ENCODE results near the gene FXYD3.
"Not testable (repeated sequence)": the region's sequence is repeated elsewhere in the genome, so short reads cannot be mapped to it uniquely, and the experiment has no call there.

Gene FXYD3

GRCh38 chr19:35093430-35093829 is 22.2 kb upstream of the FXYD3 start:
- Histone ChIP-seq H3K36me3 (no peaks in the 10 kb centered on the region), H3K4me3 (no peak overlapping the region), H3K4me2 (no peak overlapping the region), H3K27ac (no peak overlapping the region), H3K9me3 (no peaks in the 10 kb centered on the region), H3K9ac (no peak overlapping the region), H3K27me3 (no peaks in the 10 kb centered on the region), H4K20me1 (no peaks in the 10 kb centered on the region), H3K4me1 (peaks cover 45% of the 10 kb centered on the region)
- no peak for TF ChIP-seq Cebpa-rat (IDR thresholded peaks at IDR 0.05)

- Histone ChIP-seq H3K27me3 (no peaks in the 10 kb centered on the region), H3K36me3 (no peaks in the 10 kb centered on the region), H4K20me1 (no peaks in the 10 kb centered on the region), H3K4me3 (no peak overlapping the region), H3K27ac (no peak overlapping the region), H3K9ac (no peak overlapping the region), H3K4me2 (no peak overlapping the region), H3K9me3 (no peaks in the 10 kb centered on the region), H3K4me1 (peaks cover 45% of the 10 kb centered on the region)
- TF ChIP-seq Cebpa-rat (IDR thresholded peaks at IDR 0.05) = no peak
These were observed 21.5 kb upstream of the FXYD3 start for GRCh38 chr19:35093941-35094647.

GRCh38 chr19:35094656-35095055 is 21.0 kb upstream of the FXYD3 start:
- no peak for TF ChIP-seq Cebpa-rat (IDR thresholded peaks at IDR 0.05)
- H3K4me3 ChIP-seq = no peak overlapping the region
- no peak overlapping the region for H3K27ac ChIP-seq
- H4K20me1 ChIP-seq = no peaks in the 10 kb centered on the region
- H3K36me3 ChIP-seq = no peaks in the 10 kb centered on the region
- no peak overlapping the region for H3K4me2 ChIP-seq
- H3K9ac ChIP-seq = no peak overlapping the region
- no peaks in the 10 kb centered on the region for H3K27me3 ChIP-seq
- no peaks in the 10 kb centered on the region for H3K9me3 ChIP-seq
- peaks cover 47% of the 10 kb centered on the region for H3K4me1 ChIP-seq

- H3K27me3 ChIP-seq = no peaks in the 10 kb centered on the region
- H3K27ac ChIP-seq = no peak overlapping the region
- H3K4me3 ChIP-seq = no peak overlapping the region
- H4K20me1 ChIP-seq = no peaks in the 10 kb centered on the region
- peaks cover 39% of the 10 kb centered on the region for H3K4me1 ChIP-seq
- no peaks in the 10 kb centered on the region for H3K36me3 ChIP-seq
- no peaks in the 10 kb centered on the region for H3K9me3 ChIP-seq
- H3K4me2 ChIP-seq = no peak overlapping the region; the same call in 1 of the 2 replicates
- no peak for TF ChIP-seq Cebpa-rat (IDR thresholded peaks at IDR 0.05)
- H3K9ac ChIP-seq = no peak overlapping the region
These were observed 19.8 kb upstream of the FXYD3 start for GRCh38 chr19:35095667-35096368.

GRCh38 chr19:35098413-35099049 is 17.1 kb upstream of the FXYD3 start:
- Histone ChIP-seq H3K4me1 (peaks cover 31% of the 10 kb centered on the region), H4K20me1 (no peaks in the 10 kb centered on the region), H3K4me2 (peak overlapping the region; percentile 52), H3K27me3 (no peaks in the 10 kb centered on the region), H3K36me3 (no peaks in the 10 kb centered on the region), H3K9me3 (no peaks in the 10 kb centered on the region), H3K27ac (no peak overlapping the region), H3K4me3 (no peak overlapping the region), H3K9ac (no peak overlapping the region)
- TF ChIP-seq Cebpa-rat (IDR thresholded peaks at IDR 0.05) = no peak

GRCh38 chr19:35099155-35099896 is 16.3 kb upstream of the FXYD3 start:
- no peak for TF ChIP-seq Cebpa-rat (IDR thresholded peaks at IDR 0.05)
- Histone ChIP-seq H3K4me2 (peak overlapping the region; percentile 52), H3K9me3 (no peaks in the 10 kb centered on the region), H3K4me3 (no peak overlapping the region), H3K36me3 (no peaks in the 10 kb centered on the region), H3K27me3 (no peaks in the 10 kb centered on the region), H4K20me1 (no peaks in the 10 kb centered on the region), H3K27ac (no peak overlapping the region), H3K9ac (no peak overlapping the region), H3K4me1 (peaks cover 36% of the 10 kb centered on the region)

- Histone ChIP-seq H3K4me3 (no peak overlapping the region), H3K27ac (no peak overlapping the region)
- TF ChIP-seq Cebpa-rat (IDR thresholded peaks at IDR 0.05) = no peak
These were observed 15.7 kb upstream of the FXYD3 start for GRCh38 chr19:35099897-35100275.

GRCh38 chr19:35100588-35101533 is 14.8 kb upstream of the FXYD3 start:
- Histone ChIP-seq H3K9ac (no peak overlapping the region), H3K27me3 (no peaks in the 10 kb centered on the region)

More at GRCh38 chr19:35099897-35100275, 15.7 kb upstream of the FXYD3 start:
- Histone ChIP-seq H3K27me3 (no peaks in the 10 kb centered on the region), H4K20me1 (no peaks in the 10 kb centered on the region), H3K9me3 (no peaks in the 10 kb centered on the region), H3K9ac (no peak overlapping the region), H3K36me3 (no peaks in the 10 kb centered on the region), H3K4me1 (peaks cover 33% of the 10 kb centered on the region), H3K4me2 (peak overlapping the region; percentile 52)

GRCh38 chr19:35101949-35102348 is 13.7 kb upstream of the FXYD3 start:
- H3K9ac ChIP-seq, H3K9me3 ChIP-seq, H3K4me2 ChIP-seq, H3K36me3 ChIP-seq, H3K4me3 ChIP-seq, H4K20me1 ChIP-seq, H3K27me3 ChIP-seq, H3K27ac ChIP-seq: not testable (repeated sequence)
- peaks cover 22% of the 10 kb centered on the region for H3K4me1 ChIP-seq

More at GRCh38 chr19:35100588-35101533, 14.8 kb upstream of the FXYD3 start:
- Histone ChIP-seq H3K4me3 (no peak overlapping the region), H3K4me2 (no peak overlapping the region), H3K27ac (no peak overlapping the region), H4K20me1 (no peaks in the 10 kb centered on the region), H3K9me3 (peaks cover 1% of the 10 kb centered on the region; the same call in 1 of the 2 replicates), H3K36me3 (no peaks in the 10 kb centered on the region), H3K4me1 (peaks cover 26% of the 10 kb centered on the region)
- TF ChIP-seq Cebpa-rat (IDR thresholded peaks at IDR 0.05) = no peak

GRCh38 chr19:35103614-35104013 is 12.0 kb upstream of the FXYD3 start:
- peaks cover 19% of the 10 kb centered on the region for H3K4me1 ChIP-seq
- not testable (repeated sequence) for H3K27me3 ChIP-seq, H3K9ac ChIP-seq, H3K9me3 ChIP-seq, H3K4me2 ChIP-seq, H3K27ac ChIP-seq, H3K4me3 ChIP-seq, H3K36me3 ChIP-seq, H4K20me1 ChIP-seq
